ENCODE data around the gene CCDC126.

- TF ChIP-seq, protein P1, sequence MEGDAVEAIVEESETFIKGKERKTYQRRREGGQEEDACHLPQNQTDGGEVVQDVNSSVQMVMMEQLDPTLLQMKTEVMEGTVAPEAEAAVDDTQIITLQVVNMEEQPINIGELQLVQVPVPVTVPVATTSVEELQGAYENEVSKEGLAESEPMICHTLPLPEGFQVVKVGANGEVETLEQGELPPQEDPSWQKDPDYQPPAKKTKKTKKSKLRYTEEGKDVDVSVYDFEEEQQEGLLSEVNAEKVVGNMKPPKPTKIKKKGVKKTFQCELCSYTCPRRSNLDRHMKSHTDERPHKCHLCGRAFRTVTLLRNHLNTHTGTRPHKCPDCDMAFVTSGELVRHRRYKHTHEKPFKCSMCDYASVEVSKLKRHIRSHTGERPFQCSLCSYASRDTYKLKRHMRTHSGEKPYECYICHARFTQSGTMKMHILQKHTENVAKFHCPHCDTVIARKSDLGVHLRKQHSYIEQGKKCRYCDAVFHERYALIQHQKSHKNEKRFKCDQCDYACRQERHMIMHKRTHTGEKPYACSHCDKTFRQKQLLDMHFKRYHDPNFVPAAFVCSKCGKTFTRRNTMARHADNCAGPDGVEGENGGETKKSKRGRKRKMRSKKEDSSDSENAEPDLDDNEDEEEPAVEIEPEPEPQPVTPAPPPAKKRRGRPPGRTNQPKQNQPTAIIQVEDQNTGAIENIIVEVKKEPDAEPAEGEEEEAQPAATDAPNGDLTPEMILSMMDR (IDR thresholded peaks at IDR 0.05), result no peak
- TF ChIP-seq EP300 (IDR thresholded peaks at IDR 0.05; ENCODE audit: low read depth), result no peak
Observed at GRCh38 chr7:23558303-23558702, 38.9 kb upstream of the CCDC126 start.

Data from transverse colon (tissue), 3 donors.